ENCODE measurements around the gene RNF220.
A peak's percentile ranks its signal among the peaks of the same experiment; 100 is the strongest.

Gene RNF220

GRCh38 chr1:44405031-44405797 lies at the start of gene RNF220:
Gene RNF220, plus strand, starts transcription at chr1:44405255.
- DNase-seq = peak; percentile 57 to 70

- DNase-seq = peak in 1 of 2 experiments; percentile 48
Observed at GRCh38 chr1:44355582-44356305, 49.3 kb upstream of the RNF220 start.

- DNase-seq = no peak
Observed at GRCh38 chr1:44357710-44358109, 47.3 kb upstream of the RNF220 start.

GRCh38 chr1:44359234-44359935 lies 45.7 kb upstream of the RNF220 start:
- peak; percentile 16 to 40 for DNase-seq

- no peak for DNase-seq
Observed at GRCh38 chr1:44361478-44361877, 43.6 kb upstream of the RNF220 start.

- no peak for DNase-seq
Observed at GRCh38 chr1:44366371-44366975, 38.6 kb upstream of the RNF220 start.

- no peak for DNase-seq
Observed at GRCh38 chr1:44367944-44368343, 37.1 kb upstream of the RNF220 start.

- DNase-seq = no peak
Observed at GRCh38 chr1:44368471-44369151, 36.4 kb upstream of the RNF220 start.

GRCh38 chr1:44371206-44371605 lies 33.8 kb upstream of the RNF220 start:
- no peak for DNase-seq

GRCh38 chr1:44375547-44375946 lies 29.5 kb upstream of the RNF220 start:
- DNase-seq = no peak

GRCh38 chr1:44377925-44378784 lies 26.9 kb upstream of the RNF220 start:
- peak; percentile 51 to 67 for DNase-seq

- DNase-seq = no peak
Observed at GRCh38 chr1:44380666-44381177, 24.3 kb upstream of the RNF220 start.

- DNase-seq = no peak
Observed at GRCh38 chr1:44388551-44388950, 16.5 kb upstream of the RNF220 start.

- DNase-seq = no peak
Observed at GRCh38 chr1:44389437-44389836, 15.6 kb upstream of the RNF220 start.

GRCh38 chr1:44390277-44390676 lies 14.8 kb upstream of the RNF220 start:
- DNase-seq = no peak

GRCh38 chr1:44401256-44402228 lies 3.5 kb upstream of the RNF220 start:
- no peak for DNase-seq

- DNase-seq = peak in 1 of 2 experiments; percentile 28
Observed at GRCh38 chr1:44405798-44406736, 1.0 kb downstream of the RNF220 start.

- DNase-seq = no peak
Observed at GRCh38 chr1:44406737-44407429, 1.8 kb downstream of the RNF220 start.

All from NCI-H2081 (cell line).